ENCODE measurements around the gene HGF.
"Not testable (repeated sequence)": the region's sequence is repeated elsewhere in the genome, so short reads cannot be mapped to it uniquely, and the experiment has no call there.

HGF gene

GRCh38 chr7:81769891-81770727, at the start of gene HGF:
Gene HGF, minus strand, starts transcription at chr7:81770047. Its CDS starts 76 bp downstream, at chr7:81769971.
- peak; percentile 89 for FAIRE-seq

- FAIRE-seq = no peak
Measured at GRCh38 chr7:81816312-81816711, 46.5 kb upstream of the HGF start.

- not testable (repeated sequence) for FAIRE-seq
Measured at GRCh38 chr7:81812866-81813476, 43.1 kb upstream of the HGF start.

GRCh38 chr7:81811956-81812865, 42.4 kb upstream of the HGF start:
- no peak for FAIRE-seq

- no peak for FAIRE-seq
Measured at GRCh38 chr7:81810476-81811155, 40.8 kb upstream of the HGF start.

GRCh38 chr7:81808310-81808709, 38.5 kb upstream of the HGF start:
- not testable (repeated sequence) for FAIRE-seq

- no peak for FAIRE-seq
Measured at GRCh38 chr7:81803267-81803666, 33.4 kb upstream of the HGF start.

GRCh38 chr7:81802251-81802650, 32.4 kb upstream of the HGF start:
- FAIRE-seq = no peak

- no peak for FAIRE-seq
Measured at GRCh38 chr7:81801532-81801931, 31.7 kb upstream of the HGF start.

- peak; percentile 70 for FAIRE-seq
Measured at GRCh38 chr7:81791568-81792518, 22.0 kb upstream of the HGF start.

GRCh38 chr7:81790686-81791085, 20.8 kb upstream of the HGF start:
- FAIRE-seq = no peak

GRCh38 chr7:81790120-81790500, 20.3 kb upstream of the HGF start:
- no peak for FAIRE-seq

- peak; percentile 84 for FAIRE-seq
Measured at GRCh38 chr7:81789406-81790119, 19.7 kb upstream of the HGF start.

GRCh38 chr7:81788246-81788645, 18.4 kb upstream of the HGF start:
- no peak for FAIRE-seq

- no peak for FAIRE-seq
Measured at GRCh38 chr7:81783818-81784217, 14.0 kb upstream of the HGF start.

- FAIRE-seq = peak; percentile 88
Measured at GRCh38 chr7:81780914-81781693, 11.3 kb upstream of the HGF start.

- FAIRE-seq = peak; percentile 53
Measured at GRCh38 chr7:81779706-81780105, 9.9 kb upstream of the HGF start.

GRCh38 chr7:81777697-81778096, 7.8 kb upstream of the HGF start:
- FAIRE-seq = peak; percentile 98

GRCh38 chr7:81776948-81777630, 7.2 kb upstream of the HGF start:
- no peak for FAIRE-seq
